GM04503 (cell line): Measurements from ENCODE around the gene FAM131B.

ENCODE experiments used
- DNase-seq: peaks from one replicate; pipeline ENCODE4 v3.0.0-alpha.2; 2012; ENCODE audit warnings: low read depth

The FAM131B gene

GRCh38 chr7:143322760-143323633 is 39.5 kb downstream of the FAM131B start:
- no peak for DNase-seq

- no peak for DNase-seq
Measured at GRCh38 chr7:143321734-143322133, 40.8 kb downstream of the FAM131B start.

GRCh38 chr7:143321242-143321641 is 41.3 kb downstream of the FAM131B start:
- no peak for DNase-seq

GRCh38 chr7:143320620-143321019 is 41.9 kb downstream of the FAM131B start:
- DNase-seq, result no peak

- peak; percentile 17 for DNase-seq
Measured at GRCh38 chr7:143318661-143319060, 43.9 kb downstream of the FAM131B start.

GRCh38 chr7:143316492-143316891 is 46.0 kb downstream of the FAM131B start:
- DNase-seq, result no peak

GRCh38 chr7:143315776-143316175 is 46.7 kb downstream of the FAM131B start, which contains the start of gene CLCN1:
Gene CLCN1, plus strand, starts transcription at chr7:143316111. Its CDS starts 102 bp downstream, at chr7:143316213.
- no peak for DNase-seq

- no peak for DNase-seq
Measured at GRCh38 chr7:143314127-143314526, 48.4 kb downstream of the FAM131B start.

- no peak for DNase-seq
Measured at GRCh38 chr7:143308632-143309031, 53.9 kb downstream of the FAM131B start.

- no peak for DNase-seq
Measured at GRCh38 chr7:143305423-143306070, 57.0 kb downstream of the FAM131B start.

- no peak for DNase-seq
Measured at GRCh38 chr7:143304938-143305337, 57.6 kb downstream of the FAM131B start.

GRCh38 chr7:143303733-143304132 is 58.8 kb downstream of the FAM131B start:
- DNase-seq, result no peak
